Measurements from ENCODE around the gene PRKAR1B.

The PRKAR1B gene

GRCh38 chr7:574661-575395 lies 152.3 kb downstream of the PRKAR1B start:
- no peaks in the 10 kb centered on the region for H3K9me3 ChIP-seq
- H3K4me1 ChIP-seq (ENCODE audit: control insufficient read depth in 1 of 2, insufficient read depth in 1 of 2, low read depth in 1 of 2, low read length in 1 of 2): no peaks in the 10 kb centered on the region
- H3K27ac ChIP-seq: no peak overlapping the region
- no peaks in the 10 kb centered on the region for H3K36me3 ChIP-seq
- TF ChIP-seq CTCF (IDR thresholded peaks at IDR 0.05): no peak
- no peaks in the 10 kb centered on the region for H3K27me3 ChIP-seq
- H3K4me3 ChIP-seq (ENCODE audit: low read depth in 1 of 2, low read length in 1 of 2): no peak overlapping the region

- H3K4me1 ChIP-seq (ENCODE audit: control insufficient read depth in 1 of 2, insufficient read depth in 1 of 2, low read depth in 1 of 2, low read length in 1 of 2): no peaks in the 10 kb centered on the region
- no peaks in the 10 kb centered on the region for H3K9me3 ChIP-seq
- no peak for TF ChIP-seq CTCF (IDR thresholded peaks at IDR 0.05)
- no peak overlapping the region for H3K27ac ChIP-seq
- H3K27me3 ChIP-seq: no peaks in the 10 kb centered on the region
- no peaks in the 10 kb centered on the region for H3K36me3 ChIP-seq
- H3K4me3 ChIP-seq (ENCODE audit: low read depth in 1 of 2, low read length in 1 of 2): no peak overlapping the region
These were observed 153.1 kb downstream of the PRKAR1B start for GRCh38 chr7:573933-574381.

GRCh38 chr7:573269-573932 lies 153.7 kb downstream of the PRKAR1B start:
- Histone ChIP-seq H3K4me1 (ENCODE audit: control insufficient read depth in 1 of 2, insufficient read depth in 1 of 2, low read depth in 1 of 2, low read length in 1 of 2) (no peaks in the 10 kb centered on the region), H3K27me3 (no peaks in the 10 kb centered on the region), H3K36me3 (no peaks in the 10 kb centered on the region), H3K9me3 (no peaks in the 10 kb centered on the region), H3K27ac (no peak overlapping the region), H3K4me3 (ENCODE audit: low read depth in 1 of 2, low read length in 1 of 2) (no peak overlapping the region)
- no peak for TF ChIP-seq CTCF (IDR thresholded peaks at IDR 0.05)

GRCh38 chr7:572416-573268 lies 154.4 kb downstream of the PRKAR1B start:
- TF ChIP-seq CTCF (IDR thresholded peaks at IDR 0.05): no peak
- no peaks in the 10 kb centered on the region for H3K27me3 ChIP-seq
- no peak overlapping the region for H3K4me3 ChIP-seq (ENCODE audit: low read depth in 1 of 2, low read length in 1 of 2)

GRCh38 chr7:571718-572415 lies 155.2 kb downstream of the PRKAR1B start:
- H3K36me3 ChIP-seq: no peaks in the 10 kb centered on the region
- TF ChIP-seq CTCF (IDR thresholded peaks at IDR 0.05): no peak
- H3K27me3 ChIP-seq: no peaks in the 10 kb centered on the region
- no peak overlapping the region for H3K4me3 ChIP-seq (ENCODE audit: low read depth in 1 of 2, low read length in 1 of 2)
- no peaks in the 10 kb centered on the region for H3K9me3 ChIP-seq
- no peak overlapping the region for H3K27ac ChIP-seq
- no peaks in the 10 kb centered on the region for H3K4me1 ChIP-seq (ENCODE audit: control insufficient read depth in 1 of 2, insufficient read depth in 1 of 2, low read depth in 1 of 2, low read length in 1 of 2)

More at GRCh38 chr7:572416-573268, 154.4 kb downstream of the PRKAR1B start:
- Histone ChIP-seq H3K4me1 (ENCODE audit: control insufficient read depth in 1 of 2, insufficient read depth in 1 of 2, low read depth in 1 of 2, low read length in 1 of 2) (no peaks in the 10 kb centered on the region), H3K9me3 (no peaks in the 10 kb centered on the region), H3K27ac (no peak overlapping the region), H3K36me3 (no peaks in the 10 kb centered on the region)

Data from neutrophil (primary cell).